ENCODE data around the gene FICD. TPM values are rescaled to one million over a fixed set of nuclear protein-coding genes. Genes with fewer than 3 reads are reported as not detected.

FICD gene
- total and polyA plus RNA-seq, 9 of the 15 experiments (the other 6 are each of a cell fraction or from before 2014, with no cell fraction given), result 0.88 to 4.5 (median 1.9) TPM

- 0 out of 2 replicates have a peak, but pooled peaks have one; percentile 12 for TF ChIP-seq ZBTB7A (IDR thresholded peaks at IDR 0.05; ENCODE audit: borderline replicate concordance, control insufficient read depth, low read depth, low read length)
- TF ChIP-seq CREB1 (IDR thresholded peaks at IDR 0.05), result peak; percentile 98
- TF ChIP-seq CREB1 (CRISPR knock-in tag; IDR thresholded peaks at IDR 0.05), result peak; percentile 99
- no peak for TF ChIP-seq ZNF280B (CRISPR knock-in tag; IDR thresholded peaks at IDR 0.05)
- TF ChIP-seq BHLHE40 (IDR thresholded peaks at IDR 0.05; ENCODE audit: low read length), result peak; percentile 91
- TF ChIP-seq GABPB1 (CRISPR knock-in tag; IDR thresholded peaks at IDR 0.05), result peak; percentile 71
- no peak for TF ChIP-seq ZNF655 (CRISPR knock-in tag; IDR thresholded peaks at IDR 0.05)
- peak in 1 of 2 experiments; percentile 66; a peak in 1 of 4 replicates for TF ChIP-seq TBL1XR1 (IDR thresholded peaks at IDR 0.05; ENCODE audit: low read length in 2 of 2)
- no peak for TF ChIP-seq IRF2 (CRISPR knock-in tag; IDR thresholded peaks at IDR 0.05)
- TF ChIP-seq JUNB (CRISPR knock-in tag; conservative IDR thresholded peaks at IDR 0.05), result peak; percentile 76
- no peak for TF ChIP-seq ZBTB5 (IDR thresholded peaks at IDR 0.05)
- TF ChIP-seq ZKSCAN8 (CRISPR knock-in tag; IDR thresholded peaks at IDR 0.05), result no peak
- no peak for TF ChIP-seq STAT5A (IDR thresholded peaks at IDR 0.05; ENCODE audit: borderline replicate concordance, low read length)
- peak; percentile 52 for TF ChIP-seq CCNT2 (IDR thresholded peaks at IDR 0.05; ENCODE audit: borderline replicate concordance, extremely low read depth, insufficient read length, low read depth, low read length)
- no peak for TF ChIP-seq KAT2B (IDR thresholded peaks at IDR 0.05; ENCODE audit: low read depth, low read length)
- 0 out of 2 replicates have a peak, but pooled peaks have one; percentile 14 for TF ChIP-seq DIDO1 (tag; IDR thresholded peaks at IDR 0.05; ENCODE audit: low read depth)
- peak; percentile 34 to 83; a peak in 2 of 4 replicates for TF ChIP-seq SIN3A (IDR thresholded peaks at IDR 0.05; ENCODE audit: borderline replicate concordance in 2 of 2, control insufficient read depth in 1 of 2, low read depth in 2 of 2, low read length in 2 of 2)
- TF ChIP-seq ZNF324 (CRISPR knock-in tag; IDR thresholded peaks at IDR 0.05), result no peak
- no peak for TF ChIP-seq TCF7 (IDR thresholded peaks at IDR 0.05; ENCODE audit: borderline replicate concordance)
- no peak for TF ChIP-seq TAF15 (IDR thresholded peaks at IDR 0.05; ENCODE audit: low read depth, low read length)
- no peak for TF ChIP-seq MBD1 (CRISPR knock-in tag; IDR thresholded peaks at IDR 0.05)
- TF ChIP-seq ZNF77 (CRISPR knock-in tag; IDR thresholded peaks at IDR 0.05), result no peak
- no peak for TF ChIP-seq ZNF316 (IDR thresholded peaks at IDR 0.05)
These were observed 47.5 kb downstream of the FICD start, which contains the start of gene ISCU (continued) for GRCh38 chr12:108562348-108563135.

Measured in K562 (cell line).